GM12892 (cell line): ENCODE measurements around the gene PMPCA.
A peak's percentile ranks its signal among the peaks of the same experiment; 100 is the strongest.

Source experiments
- POLR2A ChIP-seq: IDR thresholded peaks from 2 replicates; pipeline ENCODE4 v1.6.1; 2011; ENCODE audit warnings: low read depth, low read length, control low read depth
- POLR2AphosphoS5 ChIP-seq: IDR thresholded peaks from 2 replicates; pipeline ENCODE4 v1.6.1; 2011; ENCODE audit warnings: low read depth, low read length, control low read depth
- TAF1 ChIP-seq: IDR thresholded peaks from 2 replicates; pipeline ENCODE4 v1.6.1; 2011; ENCODE audit warnings: low read depth, mild to moderate bottlenecking, control low read depth, low read length, borderline replicate concordance

- TF ChIP-seq POLR2A (peak; percentile 70), POLR2AphosphoS5 (peak; percentile 74; the same call in 1 of the 2 replicates), TAF1 (no peak)
These were observed 6.9 kb upstream of the PMPCA start for GRCh38 chr9:136403538-136403914.
